HG03378 (cell line): ENCODE measurements around the gene CALR.
"Not testable (repeated sequence)": the region's sequence is repeated elsewhere in the genome, so short reads cannot be mapped to it uniquely, and the experiment has no call there.

Experiments used
- ATAC-seq: cut with Tn5 transposase; IDR thresholded peaks from one replicate; pipeline ENCODE4 v1.9.1; 2021; ENCODE audit warnings: mild to moderate bottlenecking, moderate library complexity; ENCODE audit not compliant: unreplicated experiment

The CALR gene

DNA sequence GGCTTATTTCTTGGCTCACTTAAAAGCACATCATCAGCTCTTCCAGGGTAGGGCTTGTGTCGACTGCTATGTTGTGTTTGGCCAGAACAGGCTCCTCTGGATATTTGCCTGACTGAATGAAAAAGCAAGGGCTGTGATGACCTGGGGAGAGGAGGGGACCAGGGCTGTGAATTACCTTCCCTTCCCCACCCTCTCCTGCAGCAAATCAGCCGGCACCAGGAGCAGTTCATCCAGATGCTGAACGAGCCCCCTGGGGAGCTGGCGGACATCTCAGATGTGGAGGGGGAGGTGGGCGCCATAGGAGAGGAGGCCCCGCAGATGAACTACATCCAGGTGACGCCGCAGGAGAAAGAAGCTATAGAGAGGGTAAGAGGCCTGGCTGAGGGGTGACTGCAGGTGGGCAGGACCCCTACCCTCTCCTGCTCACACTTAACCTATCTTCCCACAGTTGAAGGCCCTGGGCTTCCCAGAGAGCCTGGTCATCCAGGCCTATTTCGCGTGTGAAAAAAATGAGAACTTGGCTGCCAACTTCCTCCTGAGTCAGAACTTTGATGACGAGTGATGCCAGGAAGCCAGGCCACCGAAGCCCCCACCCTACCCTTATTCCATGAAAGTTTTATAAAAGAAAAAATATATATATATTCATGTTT, 14.2 kb downstream of the CALR start:
- ATAC-seq: no peak

- no peak for ATAC-seq
Measured at GRCh38 chr19:12953138-12953798, 14.9 kb downstream of the CALR start.

DNA sequence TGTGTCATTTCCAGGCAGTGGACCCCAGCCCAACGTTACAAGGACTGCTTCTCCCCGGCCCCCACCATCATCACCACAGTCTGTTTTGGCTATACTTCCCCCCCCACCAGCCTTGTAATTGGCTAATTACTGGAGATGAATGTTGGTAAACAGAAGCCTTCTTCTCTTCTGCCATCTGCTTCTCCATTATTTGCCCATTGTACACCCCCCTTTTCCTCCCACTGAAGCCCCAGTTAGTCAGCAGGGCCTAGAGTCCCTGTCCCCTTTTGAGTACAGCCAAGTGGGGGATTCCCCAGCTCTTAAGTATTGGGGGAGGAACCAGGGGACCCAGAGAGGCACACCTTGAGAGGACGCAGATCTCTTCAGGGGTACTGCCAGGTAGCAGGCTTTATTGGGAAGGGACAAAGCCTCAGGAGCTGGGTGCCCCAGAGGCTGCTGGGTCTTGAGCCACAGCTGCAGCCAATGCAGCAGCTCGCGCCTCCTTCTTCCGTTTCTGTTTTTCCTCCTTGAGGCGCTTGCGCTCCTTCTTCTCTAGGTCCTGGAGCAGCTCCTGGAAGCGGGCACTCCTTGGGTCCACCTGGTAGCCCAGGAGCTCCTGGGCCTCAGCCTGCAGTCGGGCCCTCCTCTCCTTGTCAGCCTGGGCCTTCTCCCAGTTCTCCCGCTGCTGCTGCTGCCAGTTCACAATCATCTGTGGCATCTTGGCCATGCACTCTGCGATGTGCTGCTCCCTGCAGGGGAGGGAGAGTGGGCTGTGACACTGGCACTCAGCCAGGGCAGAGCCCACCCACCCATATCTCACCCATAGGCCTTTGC, 15.6 kb downstream of the CALR start:
- ATAC-seq: no peak

DNA sequence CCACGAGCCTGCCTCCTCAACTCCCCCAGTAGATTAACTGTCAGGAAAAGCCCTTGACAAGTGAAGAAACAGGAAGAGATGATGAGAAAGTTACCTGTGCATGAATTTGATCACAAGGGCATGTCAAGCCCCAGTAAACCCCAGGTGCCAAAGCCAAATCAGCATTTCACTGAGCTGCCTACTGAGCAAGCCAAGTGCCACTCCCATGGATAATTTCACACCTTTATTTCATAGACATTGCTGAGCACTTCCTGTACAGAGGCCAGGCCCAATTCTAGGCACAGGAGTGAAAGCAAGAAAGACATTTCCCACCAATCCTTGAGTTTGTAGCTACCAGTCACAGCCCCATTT, 16.2 kb downstream of the CALR start:
- no peak for ATAC-seq

- not testable (repeated sequence) for ATAC-seq
Measured at GRCh38 chr19:12955575-12955974, 17.2 kb downstream of the CALR start.

DNA sequence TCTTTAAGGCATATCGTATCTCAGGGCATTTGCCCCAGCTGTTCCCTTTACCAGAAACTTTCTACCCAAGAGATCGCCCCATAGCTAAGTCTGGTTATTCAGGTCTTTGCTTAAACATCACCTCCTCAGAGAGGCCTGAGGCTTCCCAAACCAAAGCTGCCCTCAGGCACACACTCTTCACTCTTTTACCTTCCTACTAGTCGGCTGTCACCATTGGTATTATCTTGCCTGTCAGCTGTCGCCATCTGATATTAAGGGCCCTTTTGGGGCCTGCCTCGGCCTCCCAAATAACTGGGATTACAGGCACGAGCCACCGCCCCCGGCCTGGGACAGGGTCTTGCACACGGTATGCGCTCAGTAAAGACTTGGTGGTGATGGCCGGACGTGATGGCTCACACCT, 17.6 kb downstream of the CALR start:
- no peak for ATAC-seq

GRCh38 chr19:12956446-12957388, 18.3 kb downstream of the CALR start, which contains the start of gene GADD45GIP1:
Gene GADD45GIP1 (minus strand): TSS chr19:12957223. CDS start chr19:12957212, 11 bp downstream.
- ATAC-seq: no peak

- not testable (repeated sequence) for ATAC-seq
Measured at GRCh38 chr19:12957389-12957952, 19.1 kb downstream of the CALR start.

GRCh38 chr19:12959481-12959880, 21.1 kb downstream of the CALR start:
- no peak for ATAC-seq

DNA sequence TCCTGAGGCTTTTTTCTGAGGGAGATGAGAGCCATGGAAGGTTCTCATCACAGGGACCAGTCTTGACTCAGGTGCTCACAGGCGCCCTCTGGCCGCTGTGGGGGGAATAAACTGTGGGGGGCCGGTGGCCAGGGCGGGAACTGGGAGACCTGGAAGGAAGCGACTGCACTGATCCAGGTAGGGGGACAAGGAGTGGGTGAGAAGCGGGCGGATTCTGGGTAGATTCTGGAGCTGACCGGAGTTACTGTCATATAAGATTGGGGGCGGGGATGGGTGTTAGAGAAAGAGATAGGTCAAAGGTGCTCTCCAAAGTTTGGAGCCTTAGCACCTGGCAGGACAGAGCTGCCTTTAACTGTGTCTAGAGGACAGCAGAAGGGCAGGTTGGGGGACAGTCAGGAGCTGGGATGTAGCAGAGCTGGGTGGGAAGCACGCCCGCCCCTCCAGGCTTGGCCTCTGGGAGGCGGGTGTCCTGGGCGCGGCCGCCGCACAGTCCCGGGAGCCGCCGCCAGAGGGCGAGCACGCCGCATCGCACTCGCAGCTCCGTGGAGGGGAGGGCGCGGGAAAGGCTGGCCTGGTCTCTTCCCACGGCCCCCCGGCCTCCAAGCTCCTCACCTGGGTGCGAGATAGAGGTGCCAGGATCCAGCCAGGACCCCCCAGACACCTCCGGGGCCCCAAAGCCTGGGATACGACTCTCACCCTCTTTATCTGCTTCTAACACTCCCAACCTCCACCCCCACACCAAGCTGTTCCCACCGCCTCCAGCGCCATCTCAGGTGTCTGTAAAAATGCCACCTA, 26.8 kb downstream of the CALR start:
- ATAC-seq: no peak

DNA sequence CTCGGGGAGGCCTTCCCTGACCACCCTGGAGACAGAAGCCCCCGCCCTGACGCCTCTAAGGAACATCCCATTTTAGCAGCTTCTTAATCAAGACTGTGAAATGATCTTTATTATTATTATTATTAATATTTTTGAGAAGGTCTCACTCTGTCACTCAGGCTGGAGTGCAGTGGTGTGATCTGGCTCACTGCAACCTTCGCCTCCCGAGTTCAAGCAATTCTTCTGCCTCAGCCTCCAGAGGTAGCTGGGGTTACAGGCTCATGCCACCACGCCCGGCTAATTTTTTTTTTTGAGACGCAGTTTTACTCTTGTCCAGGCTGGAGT, 27.4 kb downstream of the CALR start:
- no peak for ATAC-seq

- ATAC-seq: no peak
Measured at GRCh38 chr19:12967907-12968306, 29.5 kb downstream of the CALR start.

GRCh38 chr19:12969292-12969988, 31.0 kb downstream of the CALR start, which contains the start of gene DAND5:
Gene DAND5 (plus strand): TSS chr19:12969576. CDS start chr19:12969661, 85 bp downstream.
- no peak for ATAC-seq

- ATAC-seq: no peak
Measured at GRCh38 chr19:12970070-12970820, 31.8 kb downstream of the CALR start.

- no peak for ATAC-seq
Measured at GRCh38 chr19:12973236-12973635, 34.8 kb downstream of the CALR start.

DNA sequence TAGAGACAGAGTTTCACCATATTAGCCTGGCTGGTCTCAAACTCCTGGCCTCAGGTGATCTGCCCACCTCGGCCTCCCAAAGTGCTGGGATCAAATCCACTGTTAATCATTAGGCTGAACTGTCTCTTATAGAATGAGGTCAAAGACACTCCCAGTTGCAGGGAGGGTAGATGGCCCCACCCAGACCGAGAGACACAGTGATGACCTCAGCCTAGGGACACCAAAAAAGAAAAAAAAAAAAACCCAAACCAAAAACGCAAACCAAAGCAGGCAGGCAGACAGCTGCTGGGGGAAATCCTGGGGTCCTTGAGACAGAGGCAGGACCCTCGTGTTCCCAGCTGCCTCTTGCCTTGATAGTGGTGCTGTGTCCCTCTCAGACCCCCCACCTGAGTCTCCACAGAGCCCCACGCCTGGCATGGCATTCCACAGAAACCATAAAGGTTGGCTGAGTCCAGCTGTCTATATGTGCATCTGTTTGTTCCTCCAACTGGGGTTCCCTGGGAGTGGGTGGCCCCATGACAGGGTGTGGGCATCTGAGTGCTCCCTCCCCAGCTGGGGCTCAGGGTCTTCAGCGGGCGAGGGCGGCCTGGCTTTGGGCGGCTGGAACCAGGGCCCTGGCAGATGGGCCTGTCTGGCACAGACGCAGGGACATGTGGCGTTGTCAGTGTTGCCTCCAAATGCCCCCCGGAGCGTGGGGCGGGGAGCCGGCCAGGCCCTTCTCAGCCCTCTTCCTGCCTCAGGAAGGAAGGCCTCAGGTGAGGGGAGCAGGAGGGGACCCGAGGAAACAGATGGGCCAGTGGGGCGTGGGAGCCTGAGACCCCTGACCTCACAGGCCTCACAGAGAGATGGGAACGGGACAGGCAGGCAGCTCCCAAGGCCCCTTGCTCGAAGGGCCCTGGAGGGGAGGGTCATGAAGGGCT, 36.2 kb downstream of the CALR start:
- no peak for ATAC-seq

DNA sequence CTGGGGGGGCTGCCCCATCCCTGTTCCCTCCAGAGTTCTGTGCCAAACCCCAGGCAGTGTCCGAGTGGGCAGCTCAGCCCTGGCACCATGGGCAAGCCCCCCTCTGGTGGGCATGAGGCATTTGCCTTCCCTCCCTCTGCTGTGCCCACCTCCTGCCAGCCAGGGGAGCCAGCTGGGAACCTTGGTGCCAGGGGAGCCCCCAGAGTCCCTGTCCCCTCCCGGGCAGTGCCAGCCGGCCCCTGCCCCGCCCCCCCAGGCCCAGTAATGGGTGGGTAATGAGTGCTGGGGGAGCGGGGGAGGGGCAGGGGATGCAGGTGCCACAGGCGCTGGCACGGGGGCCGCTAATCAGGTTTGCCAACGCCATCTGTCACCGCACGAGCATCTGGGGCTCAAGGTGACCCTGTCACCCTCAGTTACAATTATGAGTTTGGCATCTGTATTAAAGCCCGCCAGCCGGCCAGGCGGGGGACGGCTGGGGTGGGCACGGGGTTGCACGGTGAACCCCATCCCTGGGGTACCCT, 36.9 kb downstream of the CALR start:
- ATAC-seq: no peak
